WERI-Rb-1 (cell line): ENCODE measurements around the gene SLC22A4.

Experiments
- DNase-seq: peaks from one replicate; pipeline ENCODE4 v3.0.0-alpha.2; 2020
- H3K27ac ChIP-seq: fragments of 250-450 bp; sonication (Bioruptor Pico); 2 replicates; pipeline ENCODE4 v1.5.1; 2020; ENCODE audit warnings: mild to moderate bottlenecking, moderate library complexity
- H3K27me3 ChIP-seq: fragments of 250-450 bp; sonication (Bioruptor Pico); 2 replicates; pipeline ENCODE4 v1.5.1; 2021; ENCODE audit warnings: mild to moderate bottlenecking, low read depth, moderate library complexity; ENCODE audit not compliant: insufficient read depth, severe bottlenecking
- H3K36me3 ChIP-seq: fragments of 250-450 bp; sonication (Bioruptor Pico); 2 replicates; pipeline ENCODE4 v1.5.1; 2020; ENCODE audit warnings: mild to moderate bottlenecking, moderate library complexity
- H3K4me3 ChIP-seq: 2 replicates; pipeline ENCODE4 v1.5.1; 2011; ENCODE audit warnings: low read depth, mild to moderate bottlenecking, control low read depth, low read length
- H3K9me3 ChIP-seq: fragments of 250-450 bp; sonication (Bioruptor Pico); 2 replicates; pipeline ENCODE4 v1.5.1; 2021; ENCODE audit warnings: mild to moderate bottlenecking, moderate library complexity; ENCODE audit not compliant: severe bottlenecking
- TF ChIP-seq, protein P1 (sequence below): IDR thresholded peaks from 2 replicates; pipeline ENCODE4 v1.5.1; 2011; ENCODE audit warnings: low read depth, mild to moderate bottlenecking, control low read depth, inconsistent platforms, low read length

Gene SLC22A4

DNA sequence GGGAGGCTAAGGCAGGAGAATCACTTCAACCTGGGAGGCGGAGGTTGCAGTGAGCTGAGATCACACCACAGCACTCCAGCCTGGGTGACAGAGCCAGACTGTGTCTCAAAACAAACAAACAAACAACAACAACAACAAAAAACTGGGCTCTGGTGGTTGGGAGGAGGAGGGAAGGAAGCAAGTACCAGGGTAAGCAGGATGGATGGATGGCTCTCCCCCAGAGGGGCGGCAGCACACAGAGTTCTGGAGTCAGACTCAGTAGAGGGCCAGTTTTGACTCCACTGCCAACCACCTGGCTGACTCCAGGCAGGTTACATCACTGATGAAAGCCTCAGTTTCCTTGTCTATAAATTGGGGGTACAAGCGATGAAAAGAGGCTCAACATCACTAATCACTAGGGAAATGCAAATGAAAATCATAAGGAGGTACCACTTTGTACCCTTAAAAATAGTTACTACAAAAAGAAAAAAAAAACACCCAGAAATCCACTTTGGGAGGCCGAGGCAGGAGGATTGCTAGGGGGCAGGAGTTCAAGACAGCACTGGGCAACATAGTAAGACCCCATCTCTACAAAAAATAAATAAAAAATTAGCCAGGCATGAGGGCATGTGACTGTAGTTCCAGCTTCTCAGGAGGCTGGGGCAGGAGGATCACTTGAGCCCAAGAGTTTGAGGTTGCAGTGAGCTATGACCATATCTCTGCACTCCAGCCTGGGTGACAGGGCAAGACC, 3.2 kb downstream of the SLC22A4 start:
- TF ChIP-seq, protein P1, sequence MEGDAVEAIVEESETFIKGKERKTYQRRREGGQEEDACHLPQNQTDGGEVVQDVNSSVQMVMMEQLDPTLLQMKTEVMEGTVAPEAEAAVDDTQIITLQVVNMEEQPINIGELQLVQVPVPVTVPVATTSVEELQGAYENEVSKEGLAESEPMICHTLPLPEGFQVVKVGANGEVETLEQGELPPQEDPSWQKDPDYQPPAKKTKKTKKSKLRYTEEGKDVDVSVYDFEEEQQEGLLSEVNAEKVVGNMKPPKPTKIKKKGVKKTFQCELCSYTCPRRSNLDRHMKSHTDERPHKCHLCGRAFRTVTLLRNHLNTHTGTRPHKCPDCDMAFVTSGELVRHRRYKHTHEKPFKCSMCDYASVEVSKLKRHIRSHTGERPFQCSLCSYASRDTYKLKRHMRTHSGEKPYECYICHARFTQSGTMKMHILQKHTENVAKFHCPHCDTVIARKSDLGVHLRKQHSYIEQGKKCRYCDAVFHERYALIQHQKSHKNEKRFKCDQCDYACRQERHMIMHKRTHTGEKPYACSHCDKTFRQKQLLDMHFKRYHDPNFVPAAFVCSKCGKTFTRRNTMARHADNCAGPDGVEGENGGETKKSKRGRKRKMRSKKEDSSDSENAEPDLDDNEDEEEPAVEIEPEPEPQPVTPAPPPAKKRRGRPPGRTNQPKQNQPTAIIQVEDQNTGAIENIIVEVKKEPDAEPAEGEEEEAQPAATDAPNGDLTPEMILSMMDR, result no peak
- Histone ChIP-seq H3K36me3 (no peaks in the 10 kb centered on the region), H3K4me3 (no peak overlapping the region), H3K27ac (no peak overlapping the region), H3K27me3 (peaks cover 2% of the 10 kb centered on the region), H3K9me3 (no peaks in the 10 kb centered on the region)
- no peak for DNase-seq

DNA sequence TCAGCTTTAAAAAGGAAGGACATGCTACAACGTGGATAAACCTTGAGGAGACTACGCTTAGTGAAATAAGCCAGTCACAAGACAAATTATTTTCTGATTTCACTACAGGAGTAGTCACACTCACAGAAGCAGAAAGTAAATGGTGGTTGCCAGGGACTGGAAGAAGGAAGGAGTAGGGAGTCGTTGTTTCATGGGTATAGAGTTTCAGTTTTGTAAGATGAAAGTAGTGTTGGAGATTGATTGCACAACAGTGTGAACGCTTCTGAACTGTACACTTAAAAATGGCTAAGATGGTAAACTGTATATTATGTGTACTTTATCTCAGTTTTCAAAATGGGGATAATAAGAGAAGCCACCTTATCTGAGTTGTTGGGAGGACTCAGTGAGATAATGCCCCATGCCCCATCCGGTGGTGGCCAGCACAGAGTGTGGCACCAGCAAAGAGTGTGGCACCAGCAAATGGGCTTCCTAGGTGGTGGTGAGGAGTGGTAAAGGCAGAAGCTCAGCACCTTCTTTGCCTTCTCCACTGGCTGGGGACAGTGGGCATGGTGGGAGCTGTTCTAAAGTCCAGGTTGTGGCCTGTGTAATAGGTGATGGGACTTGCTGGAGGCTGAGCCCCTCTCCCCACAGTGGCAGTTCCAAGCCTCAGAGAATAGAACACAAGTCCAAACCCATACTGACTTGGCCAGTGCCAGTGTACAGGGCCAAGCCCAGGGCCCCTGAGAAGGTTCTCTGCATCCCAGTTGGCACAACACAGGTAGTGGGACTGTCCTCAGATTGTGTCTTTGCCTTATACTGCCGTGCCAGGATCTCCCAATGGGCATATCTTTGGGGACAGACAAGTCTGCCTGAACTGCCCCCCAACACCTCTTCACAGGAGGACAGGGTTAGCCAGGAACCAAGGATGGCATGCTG, 4.4 kb downstream of the SLC22A4 start:
- no peak overlapping the region for H3K27ac ChIP-seq
- no peaks in the 10 kb centered on the region for H3K36me3 ChIP-seq
- no peak for DNase-seq
- no peak overlapping the region for H3K4me3 ChIP-seq
- H3K27me3 ChIP-seq, result peaks cover 2% of the 10 kb centered on the region
- TF ChIP-seq, protein P1, result no peak
- H3K9me3 ChIP-seq, result no peaks in the 10 kb centered on the region

DNA sequence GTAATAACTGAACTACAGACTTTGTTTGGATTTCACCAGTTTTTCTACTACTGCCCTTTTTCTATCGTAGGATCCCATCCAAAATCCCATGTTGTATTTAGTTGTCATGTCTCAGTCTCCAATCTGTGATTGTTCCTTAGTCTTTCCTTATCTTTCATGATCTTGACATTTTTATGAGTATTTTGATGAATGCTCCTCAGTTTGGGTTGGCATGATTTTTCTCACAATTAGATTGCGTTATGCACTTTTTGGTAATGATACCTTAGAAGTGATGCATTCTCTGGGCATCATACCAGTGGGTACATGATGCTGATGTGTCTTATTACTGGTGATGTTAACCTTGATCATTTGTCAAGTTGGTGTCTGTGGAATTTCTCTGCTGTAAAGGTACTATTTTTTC, 5.7 kb downstream of the SLC22A4 start:
- peaks cover 2% of the 10 kb centered on the region for H3K27me3 ChIP-seq
- H3K9me3 ChIP-seq, result peaks cover 4% of the 10 kb centered on the region
- H3K27ac ChIP-seq, result no peak overlapping the region
- TF ChIP-seq, protein P1, result no peak
- no peak for DNase-seq
- no peak overlapping the region for H3K4me3 ChIP-seq
- H3K36me3 ChIP-seq, result no peaks in the 10 kb centered on the region

DNA sequence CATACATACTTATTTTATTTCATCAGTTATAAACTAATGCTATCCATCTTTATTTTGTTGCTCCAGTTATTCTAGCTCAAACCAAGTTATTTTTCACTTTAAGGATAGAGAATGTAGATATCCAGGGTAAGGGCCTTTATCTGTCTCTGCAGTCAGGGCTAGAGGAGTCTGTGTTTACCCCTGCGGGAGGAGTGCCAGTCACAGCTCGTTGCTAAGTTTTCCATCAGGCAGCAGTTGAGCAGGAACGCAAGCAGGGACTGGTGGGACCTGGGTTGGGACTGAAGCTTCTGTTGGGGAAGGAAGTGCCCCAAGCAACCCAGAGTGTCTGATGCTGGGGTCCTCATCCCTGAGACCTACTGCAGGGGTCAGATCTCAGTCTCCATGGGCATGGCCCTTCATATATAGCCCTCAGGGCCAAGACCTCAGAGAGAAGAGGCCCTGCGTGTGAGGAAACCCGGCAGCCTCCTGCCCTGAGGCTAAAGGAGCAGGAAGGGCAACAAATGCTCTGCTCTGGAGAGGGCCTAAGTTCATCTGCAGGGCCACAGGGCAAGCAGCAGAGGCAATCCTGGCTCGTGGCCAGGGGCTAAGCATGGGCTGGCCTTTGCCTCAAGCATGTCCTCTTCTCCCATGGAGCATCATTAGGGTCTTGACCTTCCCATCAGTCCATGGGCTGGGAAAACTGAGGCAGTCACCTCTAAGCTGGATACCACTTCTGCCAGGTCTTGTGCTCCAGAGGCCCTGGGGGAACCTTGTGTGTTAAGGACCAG, 6.6 kb downstream of the SLC22A4 start:
- Histone ChIP-seq H3K9me3 (peaks cover 7% of the 10 kb centered on the region), H3K27ac (no peak overlapping the region), H3K4me3 (no peak overlapping the region), H3K36me3 (no peaks in the 10 kb centered on the region), H3K27me3 (no peaks in the 10 kb centered on the region)
- DNase-seq, result no peak
- TF ChIP-seq, protein P1, result no peak

DNA sequence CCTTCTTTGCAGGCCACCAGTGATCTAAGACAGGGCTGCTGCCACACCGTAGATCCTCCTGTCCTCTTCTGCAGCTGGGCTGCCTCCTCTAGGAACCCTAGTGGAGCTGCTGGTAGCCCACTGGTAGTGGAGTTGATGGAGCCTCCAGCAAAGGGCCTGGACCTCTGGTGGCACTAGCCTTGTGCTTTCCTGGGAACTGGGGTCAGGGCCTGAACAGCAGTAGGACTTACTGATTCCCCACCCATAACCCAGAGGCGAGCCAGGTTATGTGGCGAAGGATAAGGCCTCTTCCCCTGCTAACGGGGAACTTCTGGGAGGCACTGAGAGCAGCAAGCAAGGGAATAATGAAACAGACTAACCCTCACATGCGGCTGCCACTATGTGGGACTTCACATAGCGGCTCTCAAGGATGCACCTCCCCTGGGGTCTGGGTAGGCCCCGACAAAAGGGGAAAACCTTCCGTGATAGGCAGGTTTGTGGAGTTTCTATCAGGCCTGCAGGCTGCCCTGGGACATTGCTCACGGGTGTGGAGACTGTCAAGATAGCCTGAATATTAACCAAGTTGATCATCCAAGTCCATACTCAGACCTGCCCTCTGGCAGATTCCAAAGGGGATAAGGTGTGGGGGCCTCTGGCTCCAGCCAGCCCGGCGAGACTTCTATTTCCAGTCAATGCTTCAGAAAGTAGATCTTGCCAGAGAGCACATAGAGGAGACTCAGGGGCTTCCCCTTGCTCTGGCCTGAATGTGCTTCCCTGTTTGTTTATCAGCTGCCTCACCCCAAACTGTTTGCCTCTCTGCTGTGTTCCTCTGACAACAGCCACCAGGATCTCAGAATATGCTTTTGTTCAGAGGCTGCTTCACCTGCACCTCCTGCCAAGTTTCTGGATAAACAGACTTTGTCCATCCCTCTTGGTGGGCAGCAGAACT, 7.4 kb downstream of the SLC22A4 start:
- Histone ChIP-seq H3K4me3 (no peak overlapping the region), H3K36me3 (no peaks in the 10 kb centered on the region), H3K27ac (no peak overlapping the region), H3K9me3 (peaks cover 7% of the 10 kb centered on the region), H3K27me3 (no peaks in the 10 kb centered on the region)
- no peak for DNase-seq
- TF ChIP-seq, protein P1, result no peak
